ENCODE data around the gene ANP32D.
"Not testable (repeated sequence)": the region's sequence is repeated elsewhere in the genome, so short reads cannot be mapped to it uniquely, and the experiment has no call there.

ANP32D gene

DNA sequence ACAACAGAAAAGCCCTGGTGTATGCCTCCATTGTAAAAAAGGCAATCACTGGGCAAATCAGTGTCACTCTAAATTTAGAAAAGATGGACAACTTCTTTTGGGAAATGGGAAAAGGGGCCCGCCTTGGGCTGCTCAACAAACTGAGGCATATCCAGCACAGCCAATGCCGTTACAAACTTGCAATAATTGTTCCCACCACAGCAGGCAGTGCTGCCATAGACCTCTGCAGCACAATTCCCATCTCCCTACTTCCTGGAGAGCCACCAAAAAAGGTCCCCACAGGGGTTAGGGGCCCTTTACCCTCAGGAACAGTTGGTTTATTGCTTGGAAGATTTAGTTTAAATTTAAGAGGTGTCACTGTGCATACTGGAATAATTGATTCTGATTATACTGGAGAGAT, 36.6 kb downstream of the ANP32D start:
- DNase-seq, result no peak

DNA sequence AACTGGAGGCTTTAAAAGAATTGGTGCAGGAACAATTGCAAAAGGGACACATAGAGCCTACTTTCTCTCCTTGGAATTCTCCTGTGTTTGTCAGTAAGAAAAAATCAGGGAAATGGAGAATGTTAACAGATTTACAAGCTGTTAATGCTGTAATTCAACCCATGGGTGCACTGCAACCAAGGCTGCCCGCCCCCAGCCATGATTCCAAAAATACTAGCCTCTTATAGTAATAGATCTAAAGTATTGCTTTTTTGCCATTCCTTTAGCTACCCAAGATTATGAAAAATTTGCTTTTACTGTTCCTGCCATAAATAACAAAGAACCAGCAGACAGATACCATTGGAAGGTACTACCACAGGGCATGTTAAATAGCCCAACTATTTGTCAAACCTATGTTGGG, 37.8 kb downstream of the ANP32D start:
- no peak for DNase-seq

DNA sequence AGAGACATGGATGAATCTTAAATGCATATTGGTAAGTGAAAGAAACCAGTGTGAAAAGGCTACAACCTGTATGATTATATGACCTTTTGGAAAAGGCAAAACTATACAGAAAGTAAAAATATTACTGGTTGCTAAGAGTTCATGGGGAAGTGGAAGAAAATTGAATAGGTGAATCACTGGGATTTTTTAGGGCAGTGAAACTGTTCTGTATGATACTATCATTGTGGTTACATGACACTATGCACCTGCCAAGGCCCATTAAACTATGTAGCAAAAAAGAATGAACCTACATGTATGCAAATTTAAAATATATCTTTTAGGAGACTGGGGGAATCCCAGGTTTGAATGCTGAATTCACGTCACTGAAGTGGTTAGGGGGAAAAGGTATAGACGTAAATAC, 40.5 kb downstream of the ANP32D start:
- no peak for DNase-seq

DNA sequence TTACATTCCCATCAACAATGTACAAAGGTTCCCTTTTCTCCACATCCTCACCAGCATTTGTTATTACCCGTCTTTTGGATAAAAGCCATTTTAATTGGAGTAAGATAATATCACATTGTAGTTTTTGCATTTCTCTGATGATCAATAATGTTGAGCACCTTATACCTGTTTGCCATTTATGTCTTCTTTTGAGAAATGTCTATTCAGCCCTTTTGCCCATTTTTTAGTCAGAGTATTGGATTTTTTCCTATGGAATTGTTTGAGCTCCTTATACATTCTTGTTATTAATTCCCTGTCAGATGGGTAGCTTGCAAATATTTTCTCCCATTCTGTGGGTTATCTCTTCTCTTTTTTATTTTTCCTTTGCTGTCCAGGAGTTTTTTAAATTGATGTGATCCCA, 42.4 kb downstream of the ANP32D start:
- DNase-seq, result no peak

DNA sequence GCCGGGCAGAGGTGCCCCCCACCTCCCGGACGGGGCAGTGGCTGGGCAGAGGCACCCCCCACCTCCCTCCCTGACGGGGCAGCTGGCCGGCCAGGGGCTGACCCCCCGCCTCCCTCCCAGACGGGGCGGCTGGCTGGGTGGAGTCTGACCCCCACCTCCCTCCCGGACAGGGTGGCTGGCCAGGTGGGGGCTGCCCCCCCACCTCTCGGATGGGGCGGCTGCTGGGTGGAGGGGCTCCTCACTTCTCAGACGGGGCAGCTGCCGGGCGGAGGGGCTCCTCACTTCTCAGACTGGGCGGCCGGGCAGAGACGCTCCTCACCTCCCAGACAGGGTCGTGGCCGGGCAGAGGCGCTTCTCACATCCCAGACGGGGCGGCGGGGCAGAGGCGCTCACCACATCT, 48.0 kb downstream of the ANP32D start:
- DNase-seq, result not testable (repeated sequence)
